H1 (cell line): ENCODE measurements around the gene HLA-F. TPM values are rescaled to one million over a fixed set of nuclear protein-coding genes. Genes with fewer than 3 reads are reported as not detected.

Source experiments
- CTCF ChIA-PET: fragments of 300-600 bp; sonication (Branson Sonifier 250); formaldehyde crosslinking; loops from one replicate; lab custom pipeline; 2021; ENCODE audit not compliant: partially characterized antibody; lab: Charles Lee
- POLR2A ChIA-PET: fragments of 300-600 bp; sonication (Branson Sonifier 250); formaldehyde crosslinking; loops from one replicate; lab custom pipeline; 2021; ENCODE audit warnings: inconsistent platforms; ENCODE audit not compliant: partially characterized antibody; lab: Charles Lee
- DNase-seq, 2 experiments: peaks; one replicate each; pipeline versions ENCODE4 v3.0.0 to v3.0.0-alpha.2; 2010 to 2022; ENCODE audit warnings: low spot score in 2 of 2, low read depth in 1 of 2, mixed read lengths in 1 of 2
- FAIRE-seq: peaks from 2 replicates; lab custom pipeline; 2011; peaks lifted over from hg19 to GRCh38; lab: Jason Lieb, UNC
- H2AFZ ChIP-seq: 2 replicates; pipeline ENCODE4 v1.8.1; 2012; ENCODE audit warnings: low read length, inconsistent platforms
- H2AK5ac ChIP-seq: 2 replicates; pipeline ENCODE4 v1.6.1; 2013; ENCODE audit warnings: low read depth, low read length
- H2BK120ac ChIP-seq: replicated peaks from 2 replicates; pipeline ENCODE3; 2013; ENCODE audit warnings: low read depth, low read length, inconsistent platforms
- H2BK12ac ChIP-seq: 2 replicates; pipeline ENCODE4 v1.6.1; 2013; ENCODE audit warnings: low read depth, low read length
- H2BK15ac ChIP-seq: 2 replicates; pipeline ENCODE4 v1.6.1; 2013; ENCODE audit warnings: low read length
- H2BK20ac ChIP-seq: 2 replicates; pipeline ENCODE4 v1.6.1; 2013; ENCODE audit warnings: low read length
- H2BK5ac ChIP-seq: 2 replicates; pipeline ENCODE4 v1.6.1; 2013; ENCODE audit warnings: low read depth, low read length
- H3K14ac ChIP-seq: 2 replicates; pipeline ENCODE4 v1.6.1; 2013; ENCODE audit warnings: inconsistent platforms; ENCODE audit not compliant: insufficient read length
- H3K18ac ChIP-seq: 2 replicates; pipeline ENCODE4 v1.6.1; 2013; ENCODE audit warnings: low read length; ENCODE audit errors: extremely low read depth
- H3K23ac ChIP-seq: 2 replicates; pipeline ENCODE4 v1.6.1; 2013; ENCODE audit warnings: inconsistent platforms; ENCODE audit not compliant: insufficient read length
- H3K23me2 ChIP-seq: 2 replicates; pipeline ENCODE4 v1.6.1; 2013; ENCODE audit warnings: low read depth, low read length
- H3K27ac ChIP-seq: 2 replicates; pipeline ENCODE4 v1.6.1; 2011; ENCODE audit warnings: low read depth, low read length, inconsistent platforms
- H3K27me3 ChIP-seq, 4 experiments: replicated peaks in 1 of 4; 1 replicate in 1 of 4; 2 replicates in 3 of 4; pipeline versions ENCODE4 v1.6.1 to v1.8.1; 2011 to 2013; ENCODE audit warnings: low read length in 3 of 4, mild to moderate bottlenecking in 3 of 4, inconsistent platforms in 2 of 4, mixed read lengths in 2 of 4, moderate library complexity in 1 of 4; ENCODE audit not compliant: control insufficient read depth in 3 of 4, insufficient read depth in 3 of 4; ENCODE audit errors: extremely low read depth in 1 of 4
- H3K36me3 ChIP-seq, 4 experiments: 2 replicates each; pipeline versions ENCODE4 v1.6.1 to v1.8.1; 2011 to 2013; ENCODE audit warnings: mild to moderate bottlenecking in 4 of 4, low read length in 3 of 4, moderate library complexity in 2 of 4, control low read depth in 1 of 4, inconsistent platforms in 1 of 4; ENCODE audit not compliant: insufficient read depth in 4 of 4, control insufficient read depth in 2 of 4
- H3K4ac ChIP-seq: replicated peaks from 2 replicates; pipeline ENCODE3; 2013; ENCODE audit warnings: low read length, low read depth, mixed read lengths, inconsistent platforms; ENCODE audit not compliant: insufficient read length
- H3K4me1 ChIP-seq, 4 experiments: replicated peaks in 1 of 4; 1 replicate in 1 of 4; 2 replicates in 3 of 4; pipeline versions ENCODE4 v1.6.1 to v1.8.1; 2011 to 2013; ENCODE audit warnings: low read length in 3 of 4, inconsistent platforms in 2 of 4, mixed read lengths in 1 of 4; ENCODE audit not compliant: insufficient read depth in 4 of 4, control insufficient read depth in 3 of 4
- H3K4me2 ChIP-seq, 2 experiments: 2 replicates each; pipeline versions ENCODE4 v1.6.1 to v1.8.1; 2011 to 2013; ENCODE audit warnings: low read depth in 2 of 2, low read length in 2 of 2, control low read depth in 1 of 2, inconsistent platforms in 1 of 2, mild to moderate bottlenecking in 1 of 2; ENCODE audit not compliant: insufficient read depth in 1 of 2
- H3K4me3 ChIP-seq, 4 experiments: fragments of 200-600, 300-600 bp in 1 of 4; sonication (generic), shearing (Covaris generic), sonication (Bioruptor Twin) in 1 of 4; 2 replicates each; pipeline versions ENCODE4 v1.5.1 to v1.8.1; 2011 to 2016; ENCODE audit warnings: low read length in 4 of 4, low read depth in 3 of 4, control low read depth in 2 of 4, inconsistent platforms in 2 of 4, mild to moderate bottlenecking in 2 of 4, mixed read lengths in 1 of 4, moderate library complexity in 1 of 4; ENCODE audit not compliant: insufficient read depth in 2 of 4; ENCODE audit errors: extremely low read depth in 1 of 4
- H3K56ac ChIP-seq: replicated peaks from 2 replicates; pipeline ENCODE3; 2013; ENCODE audit warnings: low read depth, mild to moderate bottlenecking, mixed read lengths, low read length, inconsistent platforms; ENCODE audit not compliant: insufficient read length
- H3K79me1 ChIP-seq: 2 replicates; pipeline ENCODE4 v1.6.1; 2013; ENCODE audit warnings: low read depth, low read length, control low read depth
- H3K79me2 ChIP-seq, 2 experiments: 2 replicates each; pipeline versions ENCODE4 v1.6.1 to v1.8.1; 2012 to 2013; ENCODE audit warnings: low read length in 2 of 2, mild to moderate bottlenecking in 2 of 2, inconsistent platforms in 1 of 2; ENCODE audit not compliant: insufficient read depth in 2 of 2, control insufficient read depth in 1 of 2
- H3K9ac ChIP-seq, 4 experiments: replicated peaks in 1 of 4; 1 replicate in 1 of 4; 2 replicates in 3 of 4; pipeline versions ENCODE4 v1.6.1 to v1.8.1; 2011 to 2013; ENCODE audit warnings: low read depth in 3 of 4, low read length in 3 of 4, control low read depth in 2 of 4, mild to moderate bottlenecking in 2 of 4, moderate library complexity in 2 of 4, inconsistent platforms in 1 of 4; ENCODE audit errors: extremely low read depth in 1 of 4
- H3K9me3 ChIP-seq, 2 experiments: 2 replicates each; pipeline versions ENCODE4 v1.6.1 to v1.8.1; 2012 to 2013; ENCODE audit warnings: mild to moderate bottlenecking in 2 of 2, moderate library complexity in 2 of 2, control low read depth in 1 of 2, inconsistent platforms in 1 of 2, low read depth in 1 of 2, low read length in 1 of 2, mixed read lengths in 1 of 2; ENCODE audit not compliant: insufficient read depth in 2 of 2
- H4K20me1 ChIP-seq, 2 experiments: replicated peaks in 1 of 2; 2 replicates each; pipeline versions ENCODE3 to v1.8.1; 2011 to 2013; ENCODE audit warnings: inconsistent platforms in 2 of 2, low read length in 2 of 2, mild to moderate bottlenecking in 1 of 2; ENCODE audit not compliant: insufficient read depth in 2 of 2, control insufficient read depth in 1 of 2
- H4K5ac ChIP-seq: 2 replicates; pipeline ENCODE4 v1.6.1; 2013; ENCODE audit warnings: low read length, low read depth, mixed read lengths, inconsistent platforms; ENCODE audit not compliant: insufficient read length
- H4K8ac ChIP-seq: 2 replicates; pipeline ENCODE4 v1.8.0; 2013; ENCODE audit warnings: mild to moderate bottlenecking, moderate library complexity, low read length, inconsistent platforms; ENCODE audit not compliant: insufficient read depth; ENCODE audit errors: extremely low read depth
- H4K91ac ChIP-seq: replicated peaks from 2 replicates; pipeline ENCODE3; 2013; ENCODE audit warnings: low read length, mixed read lengths, inconsistent platforms; ENCODE audit not compliant: insufficient read length
- ASH2L ChIP-seq: fragments of 200-600, 300-600 bp; sonication (generic); IDR thresholded peaks from one replicate; pipeline ENCODE4 v1.7.1; 2017; ENCODE audit warnings: low read length
- CBX5 ChIP-seq: fragments of 300-800, 300-1000 bp; sonication (generic); IDR thresholded peaks from 2 replicates; pipeline ENCODE4 v1.7.1; 2016; ENCODE audit warnings: antibody characterized with exemption, low read length, low read depth
- CHD2 ChIP-seq: IDR thresholded peaks from 2 replicates; pipeline ENCODE4 v1.6.1; 2012; ENCODE audit warnings: low read length, improper control_type of control experiment
- CTCF ChIP-seq, 3 experiments: IDR thresholded peaks; 1 replicate in 2 of 3; 2 replicates in 1 of 3; pipeline versions ENCODE4 v1.5.1 to v1.6.1; 2011; ENCODE audit warnings: low read length in 3 of 3, mild to moderate bottlenecking in 3 of 3, inconsistent platforms in 2 of 3, low read depth in 1 of 3, moderate library complexity in 1 of 3; ENCODE audit not compliant: insufficient read depth in 1 of 3; ENCODE audit errors: control extremely low read depth in 1 of 3
- HDAC2 ChIP-seq, 2 experiments: fragments of 300-600 bp in 1 of 2; sonication (generic) in 1 of 2; IDR thresholded peaks; 2 replicates each; pipeline ENCODE4 v1.6.1; 2011 to 2012; ENCODE audit warnings: low read depth in 2 of 2, low read length in 2 of 2, mild to moderate bottlenecking in 2 of 2, moderate library complexity in 2 of 2, borderline replicate concordance in 1 of 2, inconsistent platforms in 1 of 2
- KDM1A ChIP-seq: fragments of 200-600, 300-600 bp; sonication (generic); IDR thresholded peaks from 2 replicates; pipeline ENCODE4 v1.7.1; 2016; ENCODE audit warnings: mild to moderate bottlenecking, low read length, borderline replicate concordance
- KDM5A ChIP-seq: fragments of 200-600 bp; IDR thresholded peaks from 2 replicates; pipeline ENCODE4 v1.7.1; 2012; ENCODE audit warnings: mild to moderate bottlenecking, low read length, inconsistent platforms, mixed read lengths
- PHF8 ChIP-seq: fragments of 200-600 bp; sonication (generic); conservative IDR thresholded peaks from 2 replicates; pipeline ENCODE4 v1.7.1; 2012; ENCODE audit warnings: low read depth, mild to moderate bottlenecking, inconsistent platforms, low read length, moderate library complexity
- POLR2A ChIP-seq, 2 experiments: IDR thresholded peaks; 1 replicate in 1 of 2; 2 replicates in 1 of 2; pipeline ENCODE4 v1.6.1; 2011; ENCODE audit warnings: low read depth in 2 of 2, low read length in 2 of 2, mild to moderate bottlenecking in 2 of 2; ENCODE audit errors: control extremely low read depth in 1 of 2
- RAD21 ChIP-seq, 2 experiments: IDR thresholded peaks in 1 of 2; conservative IDR thresholded peaks in 1 of 2; 2 replicates each; pipeline ENCODE4 v1.6.1; 2011; ENCODE audit warnings: low read depth in 2 of 2, low read length in 2 of 2, improper control_type of control experiment in 1 of 2, inconsistent platforms in 1 of 2, mild to moderate bottlenecking in 1 of 2, moderate library complexity in 1 of 2
- SP2 ChIP-seq: IDR thresholded peaks from 2 replicates; pipeline ENCODE4 v1.6.1; 2012; ENCODE audit warnings: mild to moderate bottlenecking, low read length, inconsistent platforms
- WGBS, 2 experiments: shearing (Covaris generic) in 1 of 2; methylation state at CpG; one replicate each; pipeline versions ENCODE4 v1.1.6 to v1.1.7; 2013 to 2015; ENCODE audit warnings: low lambda C conversion rate in 2 of 2, mixed read lengths in 2 of 2, inconsistent platforms in 1 of 2, low coverage in 1 of 2, missing lambda C conversion rate in 1 of 2; ENCODE audit not compliant: insufficient replicate concordance in 2 of 2, insufficient coverage in 1 of 2, insufficient read length in 1 of 2; ENCODE audit errors: extremely low coverage in 1 of 2, missing lambda C conversion rate in 1 of 2; 5-methylcytosine and 5-hydroxymethylcytosine counted together
- polyA plus RNA-seq, 7 experiments: library from polyadenylated mRNA; depleted of rRNA in 3 of 7; stranded (reverse) in 5 of 7; unstranded in 2 of 7; fragments of >200 nt in 5 of 7; fragments of 200-250 nt in 2 of 7; gene quantifications; 1 replicate in 5 of 7; 2 replicates in 1 of 7; 4 replicates in 1 of 7; pipeline versions ENCODE4 v1.2.1 to v1.2.3, GENCODE V29; 2011 to 2013; ENCODE audit warnings: missing spikeins in 2 of 7, mixed read lengths in 2 of 7
- total RNA-seq: library from RNA; stranded (reverse); fragmentation: NEBNext Ultra II Directional; extraction: Animal tissue kit (Norgen Biotek cat#: 25700); gene quantifications from 2 replicates; pipeline ENCODE4 v1.2.1, GENCODE V29; 2021

The HLA-F gene
- total and polyA plus RNA-seq, 2 of the 8 experiments (the other 6 are each of a cell fraction or from before 2014, with no cell fraction given) = 9.6 to 11.7 TPM

DNA sequence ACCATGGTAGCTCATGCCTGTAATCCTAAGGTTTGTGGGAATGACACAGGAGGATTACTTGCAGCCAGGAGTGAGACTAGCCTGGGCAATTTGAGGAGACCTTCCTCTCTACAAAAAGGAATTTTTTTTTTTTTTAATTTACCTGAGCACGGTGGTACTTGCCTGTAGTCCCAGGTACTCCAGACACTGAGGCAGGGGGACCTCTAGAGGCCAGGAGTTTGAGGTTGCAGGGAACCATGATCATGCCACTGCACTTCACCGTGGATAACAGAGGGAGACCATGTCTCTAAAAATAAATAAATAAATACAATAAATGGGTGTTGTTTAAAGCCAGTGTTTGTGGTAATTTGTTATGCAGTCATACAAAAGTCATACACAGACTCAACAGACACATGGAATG lies 2.4 kb upstream of the HLA-F start:
- no peak overlapping the region for H4K8ac ChIP-seq
- TF ChIP-seq SP2 = no peak
- TF ChIP-seq KDM1A = no peak
- no peak for TF ChIP-seq CBX5
- TF ChIP-seq CHD2 = no peak
- no peak for TF ChIP-seq PHF8
- no peak for TF ChIP-seq HDAC2 (IDR thresholded peaks at IDR 0.05; ENCODE audit: borderline replicate concordance in 1 of 2, low read depth in 2 of 2, low read length in 2 of 2)
- no peak for TF ChIP-seq ASH2L
- TF ChIP-seq KDM5A = no peak
- peak; percentile 39 to 54; a peak in 3 of 4 replicates for TF ChIP-seq RAD21 (IDR thresholded peaks at IDR 0.05 in 1 of 2, conservative IDR thresholded peaks at IDR 0.05 in 1 of 2; ENCODE audit: low read depth in 2 of 2, low read length in 2 of 2)
- TF ChIP-seq CTCF (IDR thresholded peaks at IDR 0.05; ENCODE audit: control extremely low read depth in 1 of 3, insufficient read depth in 1 of 3, low read depth in 1 of 3, low read length in 3 of 3) = peak; percentile 42 to 54 (median 50)
- TF ChIP-seq POLR2A (IDR thresholded peaks at IDR 0.05; ENCODE audit: control extremely low read depth in 1 of 2, low read depth in 2 of 2, low read length in 2 of 2) = no peak

More for the DNA sequence above, 2.4 kb upstream of the HLA-F start:
- Histone ChIP-seq H3K4me2 (no peak overlapping the region), H3K27ac (no peak overlapping the region), H3K4ac (no peak overlapping the region), H3K14ac (no peak overlapping the region), H3K79me1 (no peaks in the 10 kb centered on the region), H3K79me2 (no peaks in the 10 kb centered on the region), H2AFZ (no peak overlapping the region), H3K36me3 (no peaks in the 10 kb centered on the region), H3K4me1 (peaks cover 0 to 6% (median under 1%) of the 10 kb centered on the region in 4 experiments; a peak in 3 of 7 replicates), H3K4me3 (no peak overlapping the region), H3K23me2 (peaks cover 10% of the 10 kb centered on the region; the same call in 1 of the 2 replicates), H3K56ac (no peak overlapping the region), H3K9ac (no peak overlapping the region), H4K91ac (no peak overlapping the region), H3K27me3 (peaks cover 10 to 34% (median 30%) of the 10 kb centered on the region in 4 experiments), H3K18ac (no peak overlapping the region), H4K5ac (no peak overlapping the region), H2BK12ac (no peak overlapping the region), H3K9me3 (no peaks in the 10 kb centered on the region), H3K23ac (no peak overlapping the region), H4K20me1 (no peaks in the 10 kb centered on the region), H2BK5ac (no peak overlapping the region), H2BK15ac (no peak overlapping the region), H2BK120ac (no peak overlapping the region), H2AK5ac (no peak overlapping the region), H2BK20ac (no peak overlapping the region)
- no peak for DNase-seq
- CTCF ChIA-PET = interaction anchor here (0.6 to 1.7 kb wide), 13 partner anchors 9 to 395 kb away, joined by 3 to 5 read pairs (median 4); no protein-coding TSS in a partner anchor
- no peak for FAIRE-seq
- 51% methylated on average over 2 of the region's 2 CpGs; no CpG with 5 or more reads in 1 of the 2 experiments for WGBS, 2 experiments
- POLR2A ChIA-PET = no interaction called here
